Subcutaneous abdominal adipose tissue (tissue), 5 donors: ENCODE data around the gene GSDMA.
A peak's percentile ranks its signal among the peaks of the same experiment; 100 is the strongest.

ENCODE experiments used
- H3K27ac ChIP-seq: one replicate; pipeline ENCODE4 v1.7.0; 2013; ENCODE audit warnings: low read depth, mild to moderate bottlenecking, inconsistent platforms, low read length, moderate library complexity
- H3K27me3 ChIP-seq, 5 donors: one replicate each; pipeline ENCODE4 v1.7.0; 2013; ENCODE audit warnings: low read length in 5 of 5, inconsistent platforms in 1 of 5; ENCODE audit not compliant: control insufficient read depth in 5 of 5, insufficient read depth in 4 of 5
- H3K36me3 ChIP-seq, 5 donors: one replicate each; pipeline ENCODE4 v1.7.0; 2013; ENCODE audit warnings: low read length in 5 of 5; ENCODE audit not compliant: control insufficient read depth in 5 of 5, insufficient read depth in 5 of 5
- H3K4me1 ChIP-seq, 5 donors: one replicate each; pipeline ENCODE4 v1.7.0; 2013; ENCODE audit warnings: low read length in 5 of 5, mild to moderate bottlenecking in 3 of 5, moderate library complexity in 1 of 5; ENCODE audit not compliant: control insufficient read depth in 5 of 5, insufficient read depth in 5 of 5
- H3K4me3 ChIP-seq, 5 donors: one replicate each; pipeline ENCODE4 v1.7.0; 2013; ENCODE audit warnings: low read length in 5 of 5, low read depth in 1 of 5
- H3K9ac ChIP-seq, 5 donors: one replicate each; pipeline ENCODE4 v1.7.0; 2013; ENCODE audit warnings: low read length in 5 of 5, mild to moderate bottlenecking in 4 of 5, moderate library complexity in 3 of 5
- H3K9me3 ChIP-seq, 5 donors: one replicate each; pipeline ENCODE4 v1.7.0; 2013; ENCODE audit warnings: low read length in 5 of 5; ENCODE audit not compliant: control insufficient read depth in 5 of 5
- donor health status: healthy.
- donor health status: healthy.
- donor health status: healthy.
- donor health status: healthy.
- donor health status: healthy.

Gene GSDMA

GRCh38 chr17:39962642-39963220 lies at the start of gene GSDMA:
Gene GSDMA (plus strand): TSS chr17:39963004. CDS start chr17:39965688, 2,684 bp downstream.
- no peak within 1 kb of the TSS for H3K27ac ChIP-seq
- peaks cover 0 to 19% (median 5%) of the 10 kb centered on the region in 5 donors for H3K27me3 ChIP-seq
- H3K9ac ChIP-seq: no peak within 1 kb of the TSS
- H3K9me3 ChIP-seq: no peaks in the 10 kb centered on the region
- H3K4me1 ChIP-seq: peaks cover 0 to 21% (median 0%) of the 10 kb centered on the region in 5 donors
- H3K36me3 ChIP-seq: no peaks in the 10 kb centered on the region
- H3K4me3 ChIP-seq: no peak within 1 kb of the TSS

GRCh38 chr17:39913989-39914388 lies 48.8 kb upstream of the GSDMA start:
- Histone ChIP-seq H3K9me3 (no peaks in the 10 kb centered on the region), H3K4me3 (no peak overlapping the region), H3K27me3 (no peaks in the 10 kb centered on the region), H3K27ac (no peak overlapping the region), H3K9ac (no peak overlapping the region), H3K36me3 (peaks cover 7 to 36% (median 28%) of the 10 kb centered on the region in 5 donors), H3K4me1 (peaks cover 0 to 25% (median 10%) of the 10 kb centered on the region in 5 donors)

- peaks cover 5 to 33% (median 22%) of the 10 kb centered on the region in 5 donors for H3K36me3 ChIP-seq
- H3K9me3 ChIP-seq: no peaks in the 10 kb centered on the region
- H3K27ac ChIP-seq: peak overlapping the region; percentile 55
- H3K9ac ChIP-seq: peak overlapping the region in 1 of 5 donors; percentile 51
- peaks cover 2 to 33% (median 16%) of the 10 kb centered on the region in 5 donors for H3K4me1 ChIP-seq
- H3K4me3 ChIP-seq: no peak overlapping the region
- H3K27me3 ChIP-seq: no peaks in the 10 kb centered on the region
Measured at GRCh38 chr17:39915559-39915958, 47.2 kb upstream of the GSDMA start.

GRCh38 chr17:39916918-39917317 lies 45.9 kb upstream of the GSDMA start:
- Histone ChIP-seq H3K4me1 (peaks cover 9 to 46% (median 30%) of the 10 kb centered on the region in 5 donors), H3K9ac (no peak overlapping the region)

GRCh38 chr17:39919087-39919683 lies 43.6 kb upstream of the GSDMA start:
- Histone ChIP-seq H3K27ac (no peak overlapping the region), H3K9me3 (no peaks in the 10 kb centered on the region), H3K27me3 (no peaks in the 10 kb centered on the region), H3K9ac (no peak overlapping the region), H3K4me3 (no peak overlapping the region), H3K36me3 (peaks cover 0 to 51% (median 43%) of the 10 kb centered on the region in 5 donors), H3K4me1 (peaks cover 14 to 69% (median 50%) of the 10 kb centered on the region in 5 donors)

More at GRCh38 chr17:39916918-39917317, 45.9 kb upstream of the GSDMA start:
- Histone ChIP-seq H3K27ac (peak overlapping the region; percentile 55), H3K4me3 (no peak overlapping the region), H3K9me3 (no peaks in the 10 kb centered on the region), H3K27me3 (no peaks in the 10 kb centered on the region), H3K36me3 (peaks cover 5 to 37% (median 26%) of the 10 kb centered on the region in 5 donors)

GRCh38 chr17:39920218-39921210 lies 42.3 kb upstream of the GSDMA start:
- Histone ChIP-seq H3K27me3 (no peaks in the 10 kb centered on the region), H3K27ac (peak overlapping the region; percentile 97), H3K9ac (peak overlapping the region in 4 of 5 donors; percentile 0 to 62 (median 31)), H3K36me3 (peaks cover 0 to 50% (median 43%) of the 10 kb centered on the region in 5 donors), H3K4me1 (peaks cover 19 to 77% (median 58%) of the 10 kb centered on the region in 5 donors), H3K9me3 (no peaks in the 10 kb centered on the region), H3K4me3 (no peak overlapping the region)

- H3K36me3 ChIP-seq: peaks cover 0 to 50% (median 43%) of the 10 kb centered on the region in 5 donors
- peaks cover 19 to 77% (median 61%) of the 10 kb centered on the region in 5 donors for H3K4me1 ChIP-seq
- peak overlapping the region in 4 of 5 donors; percentile 0 to 62 (median 30) for H3K9ac ChIP-seq
- H3K4me3 ChIP-seq: no peak overlapping the region
- no peaks in the 10 kb centered on the region for H3K27me3 ChIP-seq
- no peaks in the 10 kb centered on the region for H3K9me3 ChIP-seq
- peak overlapping the region; percentile 97 for H3K27ac ChIP-seq
Measured at GRCh38 chr17:39921323-39921722, 41.5 kb upstream of the GSDMA start.

GRCh38 chr17:39922006-39922405 lies 40.8 kb upstream of the GSDMA start:
- peak overlapping the region in 1 of 5 donors; percentile 62 for H3K9ac ChIP-seq
- H3K4me3 ChIP-seq: no peak overlapping the region
- H3K36me3 ChIP-seq: peaks cover 0 to 47% (median 43%) of the 10 kb centered on the region in 5 donors
- H3K27me3 ChIP-seq: no peaks in the 10 kb centered on the region
- H3K27ac ChIP-seq: peak overlapping the region; percentile 97
- no peaks in the 10 kb centered on the region for H3K9me3 ChIP-seq
- peaks cover 19 to 76% (median 68%) of the 10 kb centered on the region in 5 donors for H3K4me1 ChIP-seq

- Histone ChIP-seq H3K27ac (peak overlapping the region; percentile 97), H3K4me3 (peak overlapping the region in 1 of 5 donors; percentile 18), H3K27me3 (no peaks in the 10 kb centered on the region), H3K36me3 (peaks cover 0 to 47% (median 43%) of the 10 kb centered on the region in 5 donors), H3K4me1 (peaks cover 19 to 80% (median 75%) of the 10 kb centered on the region in 5 donors), H3K9me3 (no peaks in the 10 kb centered on the region), H3K9ac (peak overlapping the region in 2 of 5 donors; percentile 5 to 89)
Measured at GRCh38 chr17:39923230-39923629, 39.6 kb upstream of the GSDMA start.
